Measurements from ENCODE around the gene TSPO2. TPM values are rescaled to one million over a fixed set of nuclear protein-coding genes. Genes with fewer than 3 reads are reported as not detected.

Gene TSPO2
- total and polyA plus RNA-seq, 2 of the 13 experiments (the other 11 are each of a cell fraction or from before 2014, with no cell fraction given): 0.55 TPM; not detected in 1

- TF ChIP-seq RERE (CRISPR knock-in tag; IDR thresholded peaks at IDR 0.05; ENCODE audit: low read depth): no peak
- peak; percentile 70 to 78 for TF ChIP-seq POLR2A (IDR thresholded peaks at IDR 0.05; ENCODE audit: insufficient read depth in 1 of 2, low read depth in 2 of 2, low read length in 2 of 2)
- no peak for TF ChIP-seq RNF2 (conservative IDR thresholded peaks at IDR 0.05; ENCODE audit: low read depth)
- TF ChIP-seq SUZ12 (IDR thresholded peaks at IDR 0.05; ENCODE audit: low read depth, low read length): no peak
- TF ChIP-seq ZNF34 (CRISPR knock-in tag; IDR thresholded peaks at IDR 0.05; ENCODE audit: borderline replicate concordance): no peak; the same call in 1 of the 2 replicates
- TF ChIP-seq NCOA5 (CRISPR knock-in tag; IDR thresholded peaks at IDR 0.05): no peak
- peak; percentile 85 for TF ChIP-seq KAT7 (CRISPR knock-in tag; IDR thresholded peaks at IDR 0.05; ENCODE audit: borderline replicate concordance)
- TF ChIP-seq RORA (CRISPR knock-in tag; IDR thresholded peaks at IDR 0.05): no peak
- TF ChIP-seq ZBTB4 (CRISPR knock-in tag; IDR thresholded peaks at IDR 0.05; ENCODE audit: borderline replicate concordance): peak; percentile 62; the same call in 1 of the 2 replicates
- TF ChIP-seq EHMT2 (IDR thresholded peaks at IDR 0.05; ENCODE audit: borderline replicate concordance, low read depth, low read length): no peak
- TF ChIP-seq, protein P1, sequence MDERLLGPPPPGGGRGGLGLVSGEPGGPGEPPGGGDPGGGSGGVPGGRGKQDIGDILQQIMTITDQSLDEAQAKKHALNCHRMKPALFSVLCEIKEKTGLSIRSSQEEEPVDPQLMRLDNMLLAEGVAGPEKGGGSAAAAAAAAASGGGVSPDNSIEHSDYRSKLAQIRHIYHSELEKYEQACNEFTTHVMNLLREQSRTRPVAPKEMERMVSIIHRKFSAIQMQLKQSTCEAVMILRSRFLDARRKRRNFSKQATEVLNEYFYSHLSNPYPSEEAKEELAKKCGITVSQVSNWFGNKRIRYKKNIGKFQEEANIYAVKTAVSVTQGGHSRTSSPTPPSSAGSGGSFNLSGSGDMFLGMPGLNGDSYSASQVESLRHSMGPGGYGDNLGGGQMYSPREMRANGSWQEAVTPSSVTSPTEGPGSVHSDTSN (CRISPR knock-in tag; IDR thresholded peaks at IDR 0.05): no peak
- TF ChIP-seq CSRNP1 (CRISPR knock-in tag; IDR thresholded peaks at IDR 0.05): peak; percentile 49; the same call in 1 of the 2 replicates
- peak; percentile 83 for TF ChIP-seq YEATS4 (CRISPR knock-in tag; IDR thresholded peaks at IDR 0.05; ENCODE audit: borderline replicate concordance)
- no peak for TF ChIP-seq NBN (conservative IDR thresholded peaks at IDR 0.05)
- peak; percentile 76 for TF ChIP-seq NFYB (CRISPR knock-in tag; IDR thresholded peaks at IDR 0.05)
- peak; percentile 69 for TF ChIP-seq KLF9 (CRISPR knock-in tag; IDR thresholded peaks at IDR 0.05; ENCODE audit: low read depth)
- TF ChIP-seq ZNF326 (CRISPR knock-in tag; IDR thresholded peaks at IDR 0.05; ENCODE audit: borderline replicate concordance): no peak
- TF ChIP-seq ZFAT (CRISPR knock-in tag; conservative IDR thresholded peaks at IDR 0.05): 0 out of 2 replicates have a peak, but pooled peaks have one; percentile 45
Measured at GRCh38 chr6:41071923-41072835, 29.9 kb downstream of the TSPO2 start, which contains the start of gene OARD1 (continued).

All from HepG2 (cell line).